ENCODE data around the gene SNRNP48.

The SNRNP48 gene

GRCh38 chr6:7550433-7550801 is 39.6 kb upstream of the SNRNP48 start:
- DNase-seq (ENCODE audit: low read depth) = no peak
- no peak for TF ChIP-seq CTCF (conservative IDR thresholded peaks at IDR 0.05; ENCODE audit: low read length)

GRCh38 chr6:7554533-7555275 is 35.3 kb upstream of the SNRNP48 start:
- TF ChIP-seq CTCF (conservative IDR thresholded peaks at IDR 0.05; ENCODE audit: low read length) = no peak
- no peak for DNase-seq (ENCODE audit: low read depth)
- no peak overlapping the region for H3K4me3 ChIP-seq (ENCODE audit: low read length)

More at GRCh38 chr6:7550433-7550801, 39.6 kb upstream of the SNRNP48 start:
- no peak overlapping the region for H3K4me3 ChIP-seq (ENCODE audit: low read length)

- no peak for DNase-seq (ENCODE audit: low read depth)
- no peak for TF ChIP-seq CTCF (conservative IDR thresholded peaks at IDR 0.05; ENCODE audit: low read length)
- H3K4me3 ChIP-seq (ENCODE audit: low read length) = no peak overlapping the region
These were observed 34.3 kb upstream of the SNRNP48 start for GRCh38 chr6:7555671-7556070.

GRCh38 chr6:7556394-7557106 is 33.4 kb upstream of the SNRNP48 start:
- TF ChIP-seq CTCF (conservative IDR thresholded peaks at IDR 0.05; ENCODE audit: low read length) = no peak
- DNase-seq (ENCODE audit: low read depth) = no peak
- H3K4me3 ChIP-seq (ENCODE audit: low read length) = no peak overlapping the region

- DNase-seq (ENCODE audit: low read depth) = no peak
- no peak for TF ChIP-seq CTCF (conservative IDR thresholded peaks at IDR 0.05; ENCODE audit: low read length)
- no peak overlapping the region for H3K4me3 ChIP-seq (ENCODE audit: low read length)
These were observed 32.3 kb upstream of the SNRNP48 start for GRCh38 chr6:7557652-7558051.

GRCh38 chr6:7558781-7559180 is 31.2 kb upstream of the SNRNP48 start:
- no peak for DNase-seq (ENCODE audit: low read depth)
- TF ChIP-seq CTCF (conservative IDR thresholded peaks at IDR 0.05; ENCODE audit: low read length) = no peak
- no peak overlapping the region for H3K4me3 ChIP-seq (ENCODE audit: low read length)

GRCh38 chr6:7559196-7559595 is 30.8 kb upstream of the SNRNP48 start:
- no peak for DNase-seq (ENCODE audit: low read depth)
- no peak for TF ChIP-seq CTCF (conservative IDR thresholded peaks at IDR 0.05; ENCODE audit: low read length)
- H3K4me3 ChIP-seq (ENCODE audit: low read length) = no peak overlapping the region
